Measurements from ENCODE around the gene NAALADL2.
A peak's percentile ranks its signal among the peaks of the same experiment; 100 is the strongest.
"Not testable (repeated sequence)": the region's sequence is repeated elsewhere in the genome, so short reads cannot be mapped to it uniquely, and the experiment has no call there.

NAALADL2 gene

DNA sequence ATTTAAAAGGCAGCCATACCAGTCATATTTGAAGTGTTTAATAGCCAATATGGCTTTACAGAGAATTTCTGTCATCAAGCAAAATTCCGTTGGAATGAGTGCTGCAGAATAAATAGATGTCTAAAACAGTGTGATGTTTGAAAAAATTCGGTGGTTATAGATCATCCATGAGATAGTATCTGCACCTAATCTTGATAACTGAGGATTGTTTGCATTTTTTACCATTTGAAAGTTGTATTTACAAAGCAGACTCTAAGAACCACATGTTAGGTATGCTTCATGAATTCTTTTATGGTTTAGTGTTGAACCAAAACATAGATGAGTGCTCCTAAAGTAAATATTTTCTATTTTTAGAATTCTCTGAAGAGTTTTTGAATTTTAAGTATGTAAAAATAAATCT, 476.1 kb downstream of the NAALADL2 start:
- DNase-seq, result no peak

DNA sequence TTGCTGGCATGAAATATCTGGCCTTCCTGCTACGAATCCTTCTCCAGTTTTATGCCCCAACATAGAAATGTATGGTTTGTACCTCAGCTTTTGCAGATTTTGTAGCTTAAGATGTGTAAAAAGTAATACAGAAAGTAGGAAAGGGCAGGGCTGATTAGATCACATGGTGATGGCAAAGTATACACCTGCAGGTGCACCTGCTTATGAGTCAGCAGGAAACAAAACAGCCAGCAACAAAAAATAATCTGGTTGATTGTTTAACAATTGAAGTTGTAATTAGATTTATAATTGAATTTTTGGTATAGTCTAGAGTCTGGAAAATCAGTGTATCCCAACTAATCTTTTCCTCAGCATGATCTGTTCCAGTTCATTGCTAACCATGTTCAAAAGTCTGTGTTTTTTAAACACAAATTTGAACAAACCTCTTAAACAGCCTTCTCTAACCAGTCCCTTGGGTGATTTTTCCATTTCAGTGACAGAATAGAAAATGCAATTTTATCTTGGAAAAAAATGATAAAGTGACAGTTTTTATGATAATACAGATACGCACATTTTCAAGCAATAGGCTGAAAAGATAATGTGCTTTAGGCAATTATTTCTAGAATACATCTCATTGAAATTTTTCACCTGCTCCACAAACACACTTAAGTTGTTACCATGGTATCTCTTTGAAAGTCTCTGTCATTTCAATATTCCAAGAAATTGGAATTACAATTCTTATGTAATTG, 477.4 kb downstream of the NAALADL2 start:
- DNase-seq, result no peak

DNA sequence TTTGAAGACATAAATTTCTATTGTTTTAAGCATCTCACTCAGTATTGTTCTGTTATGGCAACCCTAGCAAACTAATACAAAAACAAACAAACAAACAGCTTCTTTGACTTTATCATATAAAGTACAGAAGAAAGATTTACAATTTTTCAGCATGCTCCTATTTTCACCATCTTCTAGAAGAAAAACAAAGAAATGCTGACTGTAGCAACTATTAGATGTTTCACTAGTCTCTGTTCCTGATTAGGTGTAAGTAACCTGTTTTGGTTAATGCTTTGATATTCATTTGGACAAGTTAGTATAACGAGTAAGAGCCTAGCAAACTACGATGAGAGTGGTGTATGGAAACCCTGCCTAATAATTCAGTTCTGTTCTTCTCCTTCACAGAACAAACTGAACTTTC, 478.5 kb downstream of the NAALADL2 start:
- no peak for DNase-seq

DNA sequence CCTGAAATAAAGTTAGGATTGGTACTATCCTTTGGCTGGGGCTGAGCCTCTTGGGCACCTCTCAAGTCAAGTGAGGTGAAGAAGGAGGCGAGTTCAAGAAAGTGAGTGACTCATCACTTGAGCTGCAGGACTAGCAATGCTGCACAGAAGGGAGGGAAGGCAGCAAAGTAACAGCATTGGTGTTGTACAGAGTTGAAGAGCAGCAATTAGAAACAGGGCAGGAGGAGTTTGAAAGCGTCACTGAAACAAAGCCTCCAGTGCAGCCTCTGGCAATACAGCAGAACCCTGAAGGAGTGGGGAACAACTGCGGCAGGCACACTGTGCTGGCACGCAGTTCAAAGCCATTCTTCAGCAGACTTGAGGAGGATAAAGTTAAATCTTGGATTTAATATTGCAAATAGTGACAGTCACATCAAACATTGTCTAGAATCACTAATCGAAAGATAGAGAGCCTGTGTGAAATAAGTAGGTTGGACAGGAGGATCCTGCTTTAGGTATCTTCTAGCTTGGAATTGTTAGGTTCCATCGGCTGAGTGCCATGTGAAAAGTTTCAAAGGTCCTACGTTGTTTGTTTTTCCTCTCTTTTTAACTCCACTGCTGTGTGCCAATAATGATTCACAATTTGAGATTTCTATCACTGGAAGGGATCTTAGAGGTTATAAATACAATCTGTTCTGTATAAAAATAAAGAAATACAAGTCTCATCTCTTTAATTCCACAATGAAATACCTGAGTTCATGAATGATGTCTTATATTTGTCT, 479.8 kb downstream of the NAALADL2 start:
- DNase-seq, result peak; percentile 6

- no peak for DNase-seq
Measured at GRCh38 chr3:175340338-175341015, 481.3 kb downstream of the NAALADL2 start.

DNA sequence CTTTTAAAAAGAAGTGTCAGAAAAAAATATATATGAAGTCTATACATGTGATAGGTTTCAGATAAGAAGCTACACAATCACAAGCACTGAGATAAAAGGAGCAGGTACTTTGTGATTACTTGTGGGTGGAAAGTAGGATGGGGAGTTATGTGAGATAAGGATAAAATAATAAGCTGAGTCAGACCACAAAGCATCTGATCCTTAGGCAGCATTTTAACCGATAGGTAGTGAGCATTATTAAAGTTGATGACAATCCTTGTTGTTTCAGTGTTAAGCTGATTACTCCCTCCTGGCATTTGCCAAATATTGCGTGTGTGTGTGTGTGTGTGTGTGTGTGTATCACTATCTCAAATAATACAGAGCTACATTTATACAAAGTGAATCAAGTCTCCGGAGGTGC, 483.1 kb downstream of the NAALADL2 start:
- peak; percentile 10 for DNase-seq

DNA sequence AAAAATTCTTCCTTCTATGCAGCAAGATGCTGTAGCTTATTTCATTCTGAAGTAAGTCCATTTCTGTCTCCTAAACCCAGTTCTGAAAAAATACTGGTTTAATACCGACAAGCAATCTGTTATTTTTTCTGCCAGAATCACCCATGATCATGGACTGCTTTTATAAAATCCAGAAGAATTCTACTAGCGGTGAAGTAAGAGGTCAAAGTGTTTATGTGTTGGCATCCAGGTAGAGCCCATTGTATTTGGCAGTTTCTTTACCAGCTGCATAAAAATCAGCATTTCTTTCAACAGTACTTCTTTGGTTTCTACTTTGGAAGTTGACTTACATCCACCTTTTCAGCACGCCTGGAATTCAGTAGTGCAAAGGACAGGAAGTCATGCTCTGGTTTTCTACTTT, 484.8 kb downstream of the NAALADL2 start:
- DNase-seq, result no peak

DNA sequence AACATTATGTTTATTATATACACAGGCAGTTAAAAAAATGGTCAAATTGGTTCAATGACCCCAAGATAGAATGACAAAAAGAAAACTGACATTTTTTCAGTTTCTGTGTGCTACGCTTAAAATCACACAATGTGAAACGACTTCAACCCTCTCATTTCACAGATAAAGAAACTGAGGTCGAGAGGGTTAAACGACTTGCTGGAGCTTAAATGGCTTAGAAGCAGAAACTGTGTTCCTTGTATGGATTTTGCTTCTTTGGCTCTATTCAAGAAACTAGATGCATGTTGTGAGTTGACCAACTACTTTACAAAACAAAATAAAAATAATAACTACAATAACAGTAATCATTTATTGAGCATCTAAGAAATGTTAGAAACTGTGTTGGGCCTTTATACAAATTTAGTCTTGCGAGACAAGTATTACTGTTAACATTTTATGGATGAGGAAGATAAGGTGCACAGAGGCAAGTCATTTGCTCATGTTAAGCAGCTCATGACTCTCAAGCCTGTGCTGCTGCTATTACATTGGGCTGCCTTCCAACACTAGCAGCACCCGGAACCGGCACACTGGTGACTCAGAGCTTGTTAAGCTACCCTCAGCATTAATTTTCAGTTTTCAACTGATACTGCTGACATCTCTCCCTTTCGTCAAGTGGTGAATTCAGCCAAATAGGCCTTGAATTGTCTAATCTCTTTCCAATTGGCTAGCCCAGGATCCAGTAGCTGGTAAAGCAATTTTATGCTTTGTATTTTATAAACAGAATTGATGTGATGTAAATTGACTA, 487.6 kb downstream of the NAALADL2 start:
- DNase-seq, result peak; percentile 76

DNA sequence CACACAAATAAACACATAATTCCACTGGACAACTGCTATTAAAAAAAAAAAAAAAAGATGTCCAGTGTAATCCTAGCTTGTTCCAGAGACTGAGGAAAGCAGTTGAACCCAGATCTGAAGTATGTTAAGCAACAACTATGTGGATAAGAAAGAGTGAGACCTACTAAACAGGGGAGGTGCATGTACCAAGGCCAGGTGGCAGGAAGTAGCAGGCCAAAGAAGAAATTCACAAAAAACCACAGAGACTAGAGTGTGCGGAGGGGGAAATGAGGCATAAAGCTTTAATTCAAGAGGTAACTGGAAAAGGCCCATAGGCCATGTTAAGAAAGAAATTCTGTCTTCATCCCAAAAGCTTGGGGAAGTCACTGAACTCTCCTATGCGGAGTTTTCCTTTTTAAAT, 490.0 kb downstream of the NAALADL2 start:
- no peak for DNase-seq

DNA sequence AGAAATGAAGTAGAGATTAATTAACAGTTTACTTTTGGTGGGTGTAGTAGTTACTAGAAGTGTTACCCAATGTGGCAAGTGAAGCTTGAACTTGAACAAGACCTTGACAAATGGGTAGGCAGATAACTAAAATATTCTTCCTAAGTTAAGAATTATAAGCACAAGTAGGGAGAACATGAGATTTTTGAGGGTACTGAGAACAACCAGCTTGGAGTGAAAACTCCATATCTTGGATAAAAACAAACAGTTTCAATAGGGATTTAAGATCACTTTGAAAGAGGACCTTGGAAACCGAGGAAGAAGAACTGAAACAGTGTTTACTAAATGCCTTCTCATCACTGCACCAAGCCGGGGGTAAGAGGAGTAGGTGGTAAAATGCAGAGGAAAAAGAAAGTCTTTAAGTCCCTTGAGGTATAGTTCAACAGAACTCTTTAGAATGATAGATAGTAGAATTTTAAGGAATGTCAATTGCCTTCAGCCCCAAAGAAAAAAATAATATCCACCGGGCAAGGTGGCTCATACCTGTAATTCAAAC, 496.7 kb downstream of the NAALADL2 start:
- no peak for DNase-seq

DNA sequence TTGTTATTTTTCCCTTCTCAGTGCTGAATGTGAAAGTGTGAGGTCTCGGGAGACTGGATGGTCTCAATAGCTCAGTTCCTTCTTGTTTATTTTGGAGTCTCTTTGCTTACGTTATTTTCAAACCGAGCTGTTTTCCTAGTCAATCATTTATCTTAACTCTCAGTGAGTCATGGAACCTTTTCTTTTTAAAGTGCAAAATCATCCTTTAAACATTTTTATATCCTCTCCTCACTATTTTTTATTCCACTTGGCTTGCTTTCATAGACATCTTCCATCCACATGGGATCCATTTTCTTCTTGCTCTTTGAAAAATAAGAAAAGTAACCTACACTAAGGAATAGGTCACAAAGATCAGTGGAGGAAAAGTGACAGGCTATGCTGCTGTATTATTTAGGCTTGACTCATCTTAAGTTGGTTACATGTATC, 497.8 kb downstream of the NAALADL2 start:
- peak; percentile 62 for DNase-seq

DNA sequence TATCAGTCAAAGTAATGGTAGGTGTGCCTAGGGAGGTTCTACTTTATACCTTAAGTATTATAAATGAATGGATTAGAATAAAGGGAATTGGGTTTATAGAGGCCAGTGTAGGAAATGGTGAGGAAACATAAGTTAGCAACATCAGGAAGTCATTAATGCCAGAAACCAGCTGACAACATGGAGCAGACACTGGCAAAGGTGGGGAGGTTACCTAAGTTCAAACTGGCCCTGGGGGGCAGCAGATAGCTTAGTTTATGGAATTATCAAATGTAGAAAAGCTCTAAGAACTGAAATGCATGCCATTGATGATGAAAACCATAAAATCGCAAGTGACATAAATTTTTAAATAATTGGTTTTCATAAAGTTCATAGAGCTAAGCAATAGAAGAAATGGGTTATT, 498.6 kb downstream of the NAALADL2 start:
- no peak for DNase-seq

- DNase-seq, result no peak
Measured at GRCh38 chr3:175358935-175359334, 499.8 kb downstream of the NAALADL2 start.

DNA sequence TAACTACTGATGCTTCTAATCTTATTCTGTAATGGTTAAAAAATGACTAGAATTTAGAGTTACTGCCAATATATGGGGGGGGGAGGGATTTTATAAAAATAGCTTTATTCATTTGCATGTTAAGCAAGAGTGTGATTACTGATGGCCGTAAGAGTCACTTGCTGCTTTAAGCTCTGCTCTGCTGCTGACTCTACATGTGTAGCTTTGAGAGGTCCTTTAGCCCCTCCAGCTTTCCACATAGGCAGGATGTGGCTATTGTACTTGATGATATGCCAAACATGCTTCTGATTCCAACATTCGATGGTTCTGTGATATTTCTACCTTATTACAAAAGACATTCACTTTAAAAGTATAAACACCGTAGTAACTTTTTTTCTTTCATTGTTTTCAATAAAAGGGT, 511.3 kb downstream of the NAALADL2 start:
- DNase-seq, result not testable (repeated sequence)

GRCh38 chr3:175371187-175371586, 512.1 kb downstream of the NAALADL2 start:
- not testable (repeated sequence) for DNase-seq

DNA sequence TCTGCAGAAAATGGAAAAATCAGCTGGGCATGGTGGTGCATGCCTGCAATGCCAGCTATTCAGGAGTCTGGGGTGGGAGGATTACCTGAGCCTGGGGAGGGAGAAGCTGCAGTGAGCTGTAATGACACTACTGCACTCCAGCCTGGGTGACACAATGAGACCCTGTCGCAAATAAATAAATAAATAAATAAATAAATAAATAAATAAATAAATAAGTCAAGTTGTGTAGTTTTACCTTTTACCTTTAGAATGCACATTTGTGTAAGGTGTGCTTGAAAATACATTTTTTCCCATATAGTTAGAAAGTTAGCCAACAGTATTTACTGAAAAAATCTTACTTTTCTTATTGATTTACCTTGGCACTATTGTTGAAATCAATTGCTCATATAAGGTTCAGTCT, 515.6 kb downstream of the NAALADL2 start:
- no peak for DNase-seq

GRCh38 chr3:175378348-175378747, 519.2 kb downstream of the NAALADL2 start:
- no peak for DNase-seq

DNA sequence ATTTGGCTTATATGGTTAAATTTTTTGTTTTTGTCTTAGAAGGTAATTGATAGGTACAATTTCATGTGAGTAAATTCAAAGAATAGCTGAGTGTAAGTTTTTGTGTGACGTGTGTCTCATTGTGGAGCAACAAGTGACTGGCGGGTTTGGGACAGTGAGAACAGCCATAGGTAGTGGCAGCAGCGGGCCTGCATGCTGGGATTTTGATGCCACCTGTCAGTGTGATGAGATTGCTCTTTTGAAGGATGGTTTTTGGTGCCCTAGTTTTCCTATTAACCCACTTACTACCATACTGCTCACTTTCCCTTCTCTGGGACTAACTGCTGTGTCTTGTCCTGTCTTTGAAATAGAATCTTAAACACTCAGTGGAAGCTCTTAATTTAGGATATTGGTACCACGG, 522.6 kb downstream of the NAALADL2 start:
- DNase-seq, result no peak

- no peak for DNase-seq
Measured at GRCh38 chr3:175383371-175383770, 524.2 kb downstream of the NAALADL2 start.

- DNase-seq, result no peak
Measured at GRCh38 chr3:175383813-175384212, 524.7 kb downstream of the NAALADL2 start.

DNA sequence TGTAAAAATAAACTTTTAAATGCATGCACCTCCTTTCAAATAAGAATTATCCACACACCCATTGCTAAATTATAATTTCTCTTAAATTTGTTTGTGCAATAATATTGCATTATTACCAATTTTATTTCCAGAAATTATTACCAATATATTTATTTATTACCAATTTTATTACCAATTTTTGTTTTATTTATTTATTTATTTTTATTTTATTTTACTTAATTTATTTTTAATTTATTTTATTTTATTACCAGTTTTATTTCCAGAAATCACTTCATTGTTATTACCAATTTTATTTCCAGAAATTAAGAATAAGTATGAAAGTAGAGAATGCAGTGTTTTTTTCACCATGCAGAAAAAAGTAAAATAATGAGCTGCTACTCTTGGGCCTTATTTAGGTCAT, 525.4 kb downstream of the NAALADL2 start:
- DNase-seq, result no peak

- DNase-seq, result peak; percentile 4
Measured at GRCh38 chr3:175386630-175387029, 527.5 kb downstream of the NAALADL2 start.

DNA sequence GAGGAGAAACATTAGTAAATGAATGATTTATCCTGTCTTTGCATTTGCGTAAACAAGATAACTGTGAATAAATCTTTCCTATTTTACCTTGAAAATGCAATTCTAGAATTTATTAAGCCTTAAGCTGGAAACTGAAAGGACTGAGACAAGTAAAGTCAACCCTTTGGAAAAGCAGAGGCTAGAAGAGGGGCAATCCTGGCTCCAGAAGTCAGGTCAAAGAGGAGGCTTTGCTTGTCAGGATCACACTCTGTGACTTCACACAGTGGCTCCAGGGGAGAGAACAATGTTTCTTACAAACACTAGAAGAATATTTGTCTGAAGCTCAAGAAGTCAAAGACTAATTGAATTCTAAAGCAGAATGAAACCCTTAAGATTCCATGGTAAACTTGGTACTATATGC, 530.4 kb downstream of the NAALADL2 start:
- no peak for DNase-seq

Data from kidney glomerular epithelial cell (primary cell).